ENCODE measurements around the gene CBR3.

Gene CBR3

DNA sequence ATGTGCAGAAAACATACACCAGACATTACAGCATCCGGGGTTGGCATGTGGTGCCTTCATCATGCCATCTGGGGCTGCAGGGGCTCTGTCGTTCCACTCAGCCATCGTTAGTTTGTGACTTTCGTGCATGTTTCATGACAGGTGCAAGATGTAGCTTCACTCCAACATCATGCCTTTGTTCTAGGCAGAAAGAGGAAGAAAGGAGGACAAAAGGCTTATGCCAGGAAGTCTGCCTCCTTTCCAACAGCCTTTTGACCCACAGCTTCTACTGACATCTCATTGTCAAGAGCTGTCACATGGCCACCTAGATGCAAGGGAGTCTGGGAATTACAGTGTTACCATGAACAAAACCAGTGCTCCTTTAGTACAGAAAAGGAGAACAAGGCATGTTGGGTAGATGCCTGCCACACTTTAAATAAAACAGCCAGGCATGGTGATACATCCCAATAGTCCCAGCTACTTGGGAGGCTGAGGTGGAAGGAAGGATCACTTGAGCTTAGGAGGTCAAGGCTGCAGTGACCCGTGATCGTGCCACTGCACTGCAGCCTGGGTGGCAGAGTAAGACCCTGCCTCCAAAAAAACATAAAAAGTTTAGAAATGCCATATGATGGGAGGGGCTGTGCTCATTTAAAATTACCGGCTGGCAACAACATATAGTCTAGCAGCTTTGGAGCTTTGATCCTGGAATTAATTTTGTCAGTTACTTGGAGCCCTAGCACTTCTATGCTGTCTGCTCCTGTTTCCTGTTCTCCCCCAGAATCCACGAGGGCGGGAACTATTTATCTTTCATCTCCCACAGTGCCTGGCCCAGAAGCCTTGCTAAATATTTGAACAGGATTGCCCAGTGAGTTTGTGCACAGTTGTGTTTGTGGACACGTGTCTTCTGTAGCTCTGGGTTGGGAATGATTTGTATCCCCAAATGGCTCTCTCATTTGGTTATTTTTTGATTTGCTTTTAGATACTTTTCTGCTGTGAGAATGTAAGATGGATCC is 29.2 kb downstream of the CBR3 start (continued):
- no peak for TF ChIP-seq CSRNP3 (CRISPR knock-in tag; IDR thresholded peaks at IDR 0.05)
- no peak for TF ChIP-seq OSR1 (CRISPR knock-in tag; IDR thresholded peaks at IDR 0.05)
- no peak for TF ChIP-seq POU6F1 (CRISPR knock-in tag; IDR thresholded peaks at IDR 0.05; ENCODE audit: borderline replicate concordance, low read depth)
- no peak for TF ChIP-seq TCF4 (CRISPR knock-in tag; IDR thresholded peaks at IDR 0.05; ENCODE audit: borderline replicate concordance)
- no peak for TF ChIP-seq ZFP30 (CRISPR knock-in tag; IDR thresholded peaks at IDR 0.05)

DNA sequence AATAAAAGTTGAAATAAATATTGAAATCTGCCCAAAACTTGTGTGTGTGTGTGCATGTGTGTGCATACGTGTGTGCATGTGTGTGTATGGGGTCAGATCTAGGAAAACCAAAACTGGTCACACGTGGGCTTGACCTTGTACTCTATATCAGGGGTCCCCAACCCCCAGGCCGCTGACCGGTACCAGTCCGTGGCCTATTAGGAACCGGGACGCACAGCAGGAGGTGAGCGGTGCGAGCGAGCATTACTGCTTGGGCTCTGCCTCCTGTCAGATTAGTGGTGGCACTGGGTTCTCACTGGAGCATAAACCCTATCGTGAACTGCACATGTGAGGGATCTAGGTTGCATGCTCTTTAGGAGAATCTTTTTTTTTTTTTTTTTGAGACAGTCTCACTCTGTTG is 30.5 kb downstream of the CBR3 start:
- no peak for ATAC-seq
- TF ChIP-seq TSHZ2 (CRISPR knock-in tag; IDR thresholded peaks at IDR 0.05) = no peak
- no peak for TF ChIP-seq ZFP3 (CRISPR knock-in tag; IDR thresholded peaks at IDR 0.05)
- no peak for TF ChIP-seq ISL1 (CRISPR knock-in tag; IDR thresholded peaks at IDR 0.05)
- no peak for TF ChIP-seq GLIS3 (CRISPR knock-in tag; IDR thresholded peaks at IDR 0.05)

DNA sequence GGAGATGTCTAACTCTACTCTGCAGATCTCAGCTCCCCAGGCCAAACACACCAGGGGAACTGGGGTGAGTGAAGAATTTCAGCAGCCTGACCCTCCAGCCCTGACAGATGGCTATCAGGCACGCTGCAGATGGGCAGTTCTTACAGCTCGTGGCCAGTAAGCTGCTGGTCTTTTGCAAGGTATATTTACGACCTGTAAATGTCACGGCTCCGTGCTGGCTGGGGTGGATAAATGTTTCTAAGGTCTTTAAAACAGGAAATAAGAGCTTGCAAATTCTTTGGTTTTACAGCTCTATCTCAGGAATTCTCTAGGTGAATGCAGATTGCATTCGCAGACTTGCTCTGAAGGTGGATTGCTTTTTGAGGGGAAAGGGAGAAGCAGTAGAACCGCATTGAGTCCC is 31.8 kb downstream of the CBR3 start:
- no peak for ATAC-seq
- TF ChIP-seq ZFP30 (CRISPR knock-in tag; IDR thresholded peaks at IDR 0.05) (no peak), POU6F1 (CRISPR knock-in tag; IDR thresholded peaks at IDR 0.05; ENCODE audit: borderline replicate concordance, low read depth) (no peak), TSHZ2 (CRISPR knock-in tag; IDR thresholded peaks at IDR 0.05) (no peak), BACH2 (CRISPR knock-in tag; IDR thresholded peaks at IDR 0.05; ENCODE audit: borderline replicate concordance) (no peak), ZNF8 (CRISPR knock-in tag; IDR thresholded peaks at IDR 0.05) (no peak), TOX (CRISPR knock-in tag; IDR thresholded peaks at IDR 0.05; ENCODE audit: borderline replicate concordance) (no peak), PATZ1 (CRISPR knock-in tag; IDR thresholded peaks at IDR 0.05; ENCODE audit: borderline replicate concordance) (no peak), CREB5 (CRISPR knock-in tag; IDR thresholded peaks at IDR 0.05; ENCODE audit: low read depth) (no peak), CSRNP3 (CRISPR knock-in tag; IDR thresholded peaks at IDR 0.05) (no peak), PPARA (CRISPR knock-in tag; IDR thresholded peaks at IDR 0.05; ENCODE audit: borderline replicate concordance) (no peak), ZFP3 (CRISPR knock-in tag; IDR thresholded peaks at IDR 0.05) (no peak), TCF4 (CRISPR knock-in tag; IDR thresholded peaks at IDR 0.05; ENCODE audit: borderline replicate concordance) (no peak), ARNTL (CRISPR knock-in tag; IDR thresholded peaks at IDR 0.05; ENCODE audit: borderline replicate concordance, low read depth) (no peak), ZNF70 (CRISPR knock-in tag; IDR thresholded peaks at IDR 0.05) (no peak), GLIS3 (CRISPR knock-in tag; IDR thresholded peaks at IDR 0.05) (no peak), OSR1 (CRISPR knock-in tag; IDR thresholded peaks at IDR 0.05) (no peak), ZNF565 (CRISPR knock-in tag; conservative IDR thresholded peaks at IDR 0.05; ENCODE audit: low read depth) (no peak), ZC3H10 (CRISPR knock-in tag; IDR thresholded peaks at IDR 0.05) (no peak), SNAI2 (CRISPR knock-in tag; IDR thresholded peaks at IDR 0.05) (no peak)

All from SK-N-SH treated with all-trans-retinoic acid at 6 μM for 48 hours (cell line).